Stimulated activated CD4-positive, alpha-beta T cell treated with anti-CD3 and anti-CD28 coated beads, Interleukin-4, amount 100 ng/mL, for 4 hours (primary cell): ENCODE results near the gene KCNH6.

ENCODE experiments used
- DNase-seq, 2 experiments: peaks; one replicate each; pipeline ENCODE4 v3.0.0-alpha.2; 2020

KCNH6 gene

GRCh38 chr17:63537001-63537400 is 13.8 kb downstream of the KCNH6 start:
- no peak for DNase-seq

GRCh38 chr17:63537991-63538692 is 15.0 kb downstream of the KCNH6 start:
- no peak for DNase-seq

GRCh38 chr17:63538693-63539595 is 15.8 kb downstream of the KCNH6 start:
- no peak for DNase-seq

- no peak for DNase-seq
These were observed 17.4 kb downstream of the KCNH6 start for GRCh38 chr17:63540590-63540989.

GRCh38 chr17:63542218-63542545 is 19.0 kb downstream of the KCNH6 start:
- DNase-seq = no peak

GRCh38 chr17:63542942-63543821 is 20.0 kb downstream of the KCNH6 start:
- no peak for DNase-seq

GRCh38 chr17:63543822-63544420 is 20.8 kb downstream of the KCNH6 start:
- DNase-seq = no peak

GRCh38 chr17:63544467-63545301 is 21.5 kb downstream of the KCNH6 start:
- DNase-seq = no peak

- no peak for DNase-seq
These were observed 23.3 kb downstream of the KCNH6 start for GRCh38 chr17:63546308-63547082.

- no peak for DNase-seq
These were observed 23.9 kb downstream of the KCNH6 start for GRCh38 chr17:63547083-63547523.

GRCh38 chr17:63549289-63549945 is 26.3 kb downstream of the KCNH6 start:
- DNase-seq = no peak

GRCh38 chr17:63549946-63550816 is 27.0 kb downstream of the KCNH6 start, which contains the start of gene DCAF7:
TSS of gene DCAF7 (plus strand) at chr17:63550477. CDS start at chr17:63550678, 201 bp downstream.
- peak; percentile 98 to 100 for DNase-seq

- peak in 1 of 2 experiments; percentile 10 for DNase-seq
These were observed 27.9 kb downstream of the KCNH6 start for GRCh38 chr17:63550817-63551639.

- DNase-seq = no peak
These were observed 29.1 kb downstream of the KCNH6 start for GRCh38 chr17:63552211-63552610.

GRCh38 chr17:63555500-63556156 is 32.5 kb downstream of the KCNH6 start:
- DNase-seq = no peak

GRCh38 chr17:63557416-63557815 is 34.3 kb downstream of the KCNH6 start:
- no peak for DNase-seq

GRCh38 chr17:63558441-63558840 is 35.3 kb downstream of the KCNH6 start:
- no peak for DNase-seq

- DNase-seq = no peak
These were observed 38.7 kb downstream of the KCNH6 start for GRCh38 chr17:63561819-63562218.
